Limb (tissue), 2 donors: ENCODE data around the gene AP3D1.
"Not testable (repeated sequence)": the region's sequence is repeated elsewhere in the genome, so short reads cannot be mapped to it uniquely, and the experiment has no call there.

Experiments used
- DNase-seq, 2 donors: peaks; one replicate each; pipeline ENCODE4 v3.0.0-alpha.2; 2016; ENCODE audit errors: extremely low spot score in 2 of 2

AP3D1 gene

GRCh38 chr19:2111425-2111824 is 39.9 kb downstream of the AP3D1 start:
- DNase-seq, result no peak

- DNase-seq, result no peak
Measured at GRCh38 chr19:2110822-2111221, 40.5 kb downstream of the AP3D1 start.

- no peak for DNase-seq
Measured at GRCh38 chr19:2109046-2109864, 42.1 kb downstream of the AP3D1 start.

GRCh38 chr19:2108251-2109016 is 42.9 kb downstream of the AP3D1 start:
- no peak for DNase-seq

GRCh38 chr19:2103045-2103707 is 48.2 kb downstream of the AP3D1 start:
- DNase-seq, result no peak

GRCh38 chr19:2101417-2102335 is 49.7 kb downstream of the AP3D1 start:
- DNase-seq, result no peak

GRCh38 chr19:2100719-2101061 is 50.7 kb downstream of the AP3D1 start:
- no peak for DNase-seq

- no peak for DNase-seq
Measured at GRCh38 chr19:2099937-2100718, 51.2 kb downstream of the AP3D1 start.

- no peak for DNase-seq
Measured at GRCh38 chr19:2099054-2099501, 52.3 kb downstream of the AP3D1 start.

GRCh38 chr19:2097886-2098327 is 53.5 kb downstream of the AP3D1 start:
- DNase-seq, result no peak

- DNase-seq, result no peak
Measured at GRCh38 chr19:2097203-2097885, 54.0 kb downstream of the AP3D1 start.

GRCh38 chr19:2096480-2097202 is 54.7 kb downstream of the AP3D1 start, which contains the start of gene IZUMO4:
IZUMO4 (plus strand) TSS chr19:2096915; CDS start chr19:2096946, 31 bp downstream.
- peak; percentile 98 to 100 for DNase-seq

GRCh38 chr19:2096034-2096479 is 55.3 kb downstream of the AP3D1 start, which contains the start of gene MOB3A:
MOB3A (minus strand) TSS chr19:2096326; CDS start chr19:2078560, 17,766 bp downstream.
- no peak for DNase-seq

GRCh38 chr19:2091926-2092525 is 59.3 kb downstream of the AP3D1 start:
- not testable (repeated sequence) for DNase-seq

GRCh38 chr19:2089727-2090053 is 61.7 kb downstream of the AP3D1 start:
- no peak for DNase-seq

- DNase-seq, result no peak
Measured at GRCh38 chr19:2089001-2089711, 62.2 kb downstream of the AP3D1 start.

- no peak for DNase-seq
Measured at GRCh38 chr19:2087621-2088100, 63.7 kb downstream of the AP3D1 start.
